Stimulated activated CD4-positive, alpha-beta T cell treated with anti-CD3 and anti-CD28 coated beads, Interleukin-1b, Interleukin-23, amount 100 ng/mL, for 4 hours (primary cell): ENCODE measurements around the gene GBGT1.
A peak's percentile ranks its signal among the peaks of the same experiment; 100 is the strongest.

Source experiments
- DNase-seq, 2 donors: peaks; one replicate each; pipeline ENCODE4 v3.0.0-alpha.2; 2020; ENCODE audit warnings: low read depth in 2 of 2

GBGT1 gene

GRCh38 chr9:133143639-133144141 lies 20.0 kb downstream of the GBGT1 start:
- DNase-seq: no peak

DNA sequence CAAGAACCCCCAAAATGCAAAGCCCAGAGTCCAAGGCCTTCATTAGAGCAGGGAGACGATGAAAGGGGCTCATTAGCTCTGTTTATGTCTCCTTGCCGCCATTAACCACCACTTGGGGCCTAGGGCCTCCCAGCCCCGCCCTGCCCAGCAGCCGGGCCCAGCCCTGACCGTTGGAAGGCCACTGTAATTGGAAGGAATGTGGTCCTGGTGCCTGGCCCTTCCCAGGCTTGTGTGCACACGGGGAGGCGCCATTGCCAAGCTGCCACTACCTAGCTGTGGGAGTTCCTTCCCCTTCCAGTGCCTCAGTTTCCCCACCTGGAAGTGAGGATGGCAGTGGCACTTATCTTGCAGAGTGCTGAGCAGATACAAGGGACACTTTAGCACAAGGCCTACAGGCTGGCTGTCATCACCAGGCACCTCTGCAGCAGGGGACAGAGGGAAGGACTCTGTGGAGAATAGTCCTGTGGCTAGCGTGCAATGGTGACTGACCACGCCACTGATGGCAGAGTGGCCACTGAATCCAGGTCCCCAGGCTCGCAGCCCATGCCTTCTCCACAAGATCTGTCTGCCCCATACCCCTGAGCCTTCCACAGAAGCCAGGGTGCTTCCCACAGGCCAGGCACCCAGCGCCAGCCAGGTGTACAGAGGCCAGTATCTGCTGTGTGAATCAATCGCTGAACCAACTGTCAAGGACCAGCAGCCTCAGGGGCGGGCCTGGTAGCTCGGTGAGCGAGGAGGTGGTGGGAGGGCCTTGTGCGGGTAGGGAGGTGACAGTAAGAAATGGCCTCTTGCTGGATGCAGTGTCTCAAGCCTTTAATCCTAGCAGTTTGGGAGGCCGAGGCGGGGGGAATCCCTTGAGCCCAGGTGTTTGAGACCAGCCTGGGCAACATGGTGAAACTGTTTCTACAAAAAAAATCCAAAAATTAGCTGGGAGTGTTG lies 20.8 kb downstream of the GBGT1 start:
- no peak for DNase-seq

GRCh38 chr9:133141833-133142595 lies 21.7 kb downstream of the GBGT1 start:
- peak in 1 of 2 donors; percentile 41 for DNase-seq

- no peak for DNase-seq
Observed at GRCh38 chr9:133140606-133141005, 23.1 kb downstream of the GBGT1 start.

GRCh38 chr9:133140174-133140505 lies 23.6 kb downstream of the GBGT1 start:
- DNase-seq: no peak

DNA sequence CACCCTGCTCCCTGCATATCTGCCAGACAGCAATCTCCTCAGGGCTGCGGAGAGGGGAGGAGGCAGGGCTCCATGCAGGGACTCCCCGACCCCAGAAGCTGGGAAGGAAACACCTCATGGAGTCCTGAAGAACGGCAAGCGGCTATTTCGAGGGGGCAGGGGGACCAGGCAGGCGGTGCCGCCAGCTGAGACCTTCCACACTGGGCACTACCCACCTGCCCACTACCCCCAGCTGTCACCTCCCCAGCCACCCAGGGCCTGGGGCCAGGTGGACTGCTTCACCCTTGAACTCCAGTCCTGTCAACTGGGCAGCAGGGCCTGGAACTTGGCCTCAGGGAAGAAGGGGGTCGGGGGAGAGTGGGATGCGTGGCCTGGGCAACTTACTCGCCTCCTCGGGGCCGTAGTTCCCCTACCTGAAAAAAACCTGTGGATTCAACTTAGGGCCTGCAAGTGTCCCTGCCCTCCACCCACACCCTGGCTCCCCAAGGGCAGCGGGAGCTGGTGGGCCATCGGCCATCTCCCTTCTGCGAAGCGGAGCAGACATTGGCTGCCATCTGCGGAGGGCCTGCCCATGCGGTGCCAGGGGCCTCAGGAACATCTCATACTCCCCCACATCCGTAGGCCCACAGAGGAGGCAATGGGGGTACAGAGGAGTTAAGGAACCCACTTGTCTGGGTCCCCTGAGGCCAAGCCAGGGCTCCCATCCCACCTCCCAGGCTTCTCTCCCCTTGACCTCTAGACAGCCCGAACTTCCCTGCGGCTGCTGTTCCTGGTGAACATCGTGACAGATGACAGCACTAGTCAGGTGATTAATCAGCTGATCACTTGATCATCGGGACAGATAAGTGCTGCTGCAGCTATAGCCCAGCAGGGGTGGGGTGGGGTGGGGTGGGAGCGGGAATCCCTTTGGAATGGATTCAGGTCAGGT lies 24.2 kb downstream of the GBGT1 start:
- no peak for DNase-seq

GRCh38 chr9:133137451-133138231 lies 26.1 kb downstream of the GBGT1 start:
- no peak for DNase-seq

DNA sequence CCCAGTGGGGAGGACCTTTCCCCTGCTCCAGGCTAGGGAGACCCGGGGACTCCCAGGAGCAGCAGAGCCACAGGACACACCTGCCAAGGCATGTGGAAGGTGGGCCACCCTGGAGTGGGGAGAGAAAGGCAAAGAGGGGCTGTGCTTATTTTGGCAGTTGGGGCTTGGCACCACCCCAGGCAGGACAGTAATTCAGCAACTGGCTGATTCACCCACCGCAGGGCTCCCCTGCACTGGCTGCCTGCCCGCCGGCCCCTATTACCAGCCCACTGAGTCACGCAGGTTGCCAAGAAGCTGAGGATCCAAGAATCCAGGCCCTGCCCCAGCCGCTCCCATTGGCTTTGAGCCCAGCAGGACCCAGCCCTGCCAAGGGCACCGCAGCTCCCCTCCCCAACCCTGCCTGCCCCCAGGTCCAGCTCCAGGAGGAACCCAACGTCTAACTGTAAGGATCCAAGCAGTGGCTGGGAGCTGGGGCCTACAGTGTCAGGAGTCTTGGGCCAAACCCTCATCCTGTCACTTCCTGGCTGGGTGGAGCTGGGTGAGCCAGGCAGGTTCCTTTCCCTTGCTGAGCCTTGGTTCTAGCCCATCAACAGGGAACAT lies 28.5 kb downstream of the GBGT1 start:
- DNase-seq: no peak

GRCh38 chr9:133134388-133135145 lies 29.1 kb downstream of the GBGT1 start:
- no peak for DNase-seq

GRCh38 chr9:133133681-133134387 lies 29.9 kb downstream of the GBGT1 start:
- peak; percentile 50 to 59 for DNase-seq

DNA sequence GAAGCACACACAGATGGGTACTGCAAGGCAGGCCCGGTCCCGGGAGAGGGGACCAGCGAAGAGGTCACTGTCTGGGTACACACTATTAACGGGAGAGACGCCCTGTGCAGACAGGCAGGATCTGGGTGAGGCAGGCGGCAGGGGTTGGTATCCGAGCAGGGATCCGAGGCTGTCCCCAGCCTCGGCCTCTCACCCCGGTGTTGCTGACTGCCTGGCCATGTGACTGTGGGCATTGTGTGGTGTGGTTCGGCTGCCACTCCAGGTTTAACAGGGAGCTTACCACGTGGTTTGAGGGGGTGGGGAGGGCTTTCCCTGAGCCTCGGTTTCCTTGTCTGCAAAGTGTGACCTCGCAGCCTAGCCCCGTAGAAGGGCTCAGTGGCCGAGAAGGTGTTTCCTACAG lies 31.5 kb downstream of the GBGT1 start:
- DNase-seq: no peak

DNA sequence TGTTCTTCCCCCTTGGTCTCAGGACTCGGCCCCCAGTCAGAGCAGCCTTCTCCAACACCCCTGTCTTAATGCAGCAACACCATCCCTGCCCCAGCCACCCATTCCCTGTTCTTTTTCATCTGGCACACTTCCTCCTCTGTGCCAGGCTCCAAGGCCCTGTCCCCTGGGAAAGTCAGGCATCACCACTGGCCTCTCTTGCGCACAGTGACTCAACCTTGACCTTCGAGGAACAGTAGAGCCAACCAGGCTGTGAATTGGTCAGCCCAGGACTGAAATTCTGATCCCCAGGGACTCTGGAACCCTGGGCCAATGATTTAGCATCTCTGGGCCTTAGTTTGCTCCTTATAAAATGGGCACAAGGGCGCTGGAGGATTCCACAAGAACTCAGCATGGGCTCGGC lies 32.2 kb downstream of the GBGT1 start:
- no peak for DNase-seq

DNA sequence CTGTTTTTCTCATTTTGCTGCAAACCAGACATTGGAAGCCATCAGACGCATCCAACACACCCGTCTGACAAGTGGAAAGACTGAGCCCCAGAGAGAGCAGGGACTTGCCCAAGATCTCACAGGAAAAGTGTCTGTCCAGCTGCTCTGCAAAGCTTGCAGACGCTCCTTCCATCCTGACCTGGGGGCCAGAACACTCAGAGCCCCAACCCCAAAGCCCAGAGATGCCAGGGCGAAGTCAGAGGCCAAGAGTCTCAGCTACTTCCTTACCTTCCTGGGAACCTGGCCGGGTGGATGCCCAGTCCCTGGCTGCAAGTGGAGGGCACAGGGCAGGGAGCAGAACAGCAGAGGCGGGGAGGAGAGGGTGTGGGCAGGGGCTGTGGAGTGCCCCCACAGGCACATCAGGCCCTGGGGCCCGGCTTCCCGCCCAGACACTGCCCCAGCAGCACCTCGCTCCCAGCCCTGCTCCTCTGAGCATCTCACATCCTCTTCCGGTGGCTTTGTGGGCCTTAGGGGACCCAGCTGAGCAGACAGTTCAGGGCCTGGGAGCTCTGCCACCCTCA lies 32.9 kb downstream of the GBGT1 start:
- DNase-seq: no peak

DNA sequence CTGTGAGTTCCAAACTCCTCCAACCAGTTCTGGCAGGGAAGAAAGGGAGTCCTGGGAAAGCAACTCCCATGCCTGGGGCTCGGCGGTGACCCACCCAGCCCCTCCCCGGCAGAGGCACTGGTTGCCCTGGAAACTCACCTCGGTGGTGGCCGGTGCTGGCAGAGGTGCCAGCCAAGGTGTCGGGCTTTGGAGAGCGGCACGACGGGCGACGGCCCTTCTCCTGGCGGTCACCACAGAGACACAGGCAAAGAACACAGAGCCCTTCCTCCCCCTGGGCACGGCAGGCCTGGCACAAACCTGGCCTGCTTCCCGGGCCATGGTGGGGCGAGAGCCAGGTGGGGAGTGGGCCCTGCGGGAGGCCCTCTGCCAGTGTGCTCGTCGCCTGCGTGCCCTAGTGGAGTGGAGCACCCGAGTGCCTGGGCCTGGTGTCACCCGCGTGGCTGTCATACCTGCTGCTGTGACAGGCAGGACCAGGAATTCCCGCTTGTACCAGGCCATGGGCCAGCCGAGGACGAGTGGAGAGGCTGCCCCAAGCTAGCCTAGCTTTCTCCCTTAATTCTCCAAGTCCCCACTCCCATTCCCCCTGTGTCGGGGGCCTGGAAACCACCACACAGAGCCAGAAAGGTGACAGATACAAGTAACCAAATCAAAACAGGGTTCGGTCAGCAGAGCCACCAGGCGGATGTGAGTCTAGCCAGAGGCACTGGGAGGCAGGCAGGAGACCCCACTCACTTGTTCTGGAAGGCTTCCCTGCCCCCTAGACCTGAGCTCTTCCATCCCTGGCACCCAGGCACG lies 34.5 kb downstream of the GBGT1 start:
- DNase-seq: no peak

DNA sequence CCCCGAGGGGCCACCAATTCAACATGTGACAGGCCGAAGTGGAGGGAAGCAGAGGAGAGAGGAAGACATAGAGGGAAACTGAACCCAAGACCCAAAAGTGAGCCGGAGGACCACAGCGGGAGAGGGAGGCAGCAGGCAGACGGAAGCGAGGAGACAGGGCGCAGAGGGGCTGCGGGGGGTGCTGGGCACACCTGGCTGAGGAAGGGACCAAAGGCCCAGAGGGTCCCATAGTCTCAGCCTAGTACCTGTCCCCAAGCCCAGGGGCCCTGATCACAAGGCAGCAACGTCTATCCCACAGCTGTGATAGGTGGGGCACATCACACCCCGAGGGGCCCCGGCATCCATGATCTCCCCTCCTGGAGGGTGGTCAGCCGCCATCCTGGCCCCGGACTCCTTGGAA lies 35.6 kb downstream of the GBGT1 start:
- DNase-seq: no peak

GRCh38 chr9:133127340-133127981 lies 36.3 kb downstream of the GBGT1 start:
- no peak for DNase-seq

GRCh38 chr9:133126697-133127339 lies 36.9 kb downstream of the GBGT1 start:
- no peak for DNase-seq
